Endothelial cell of umbilical vein (primary cell): ENCODE results near the gene FOXO4. TPM values are rescaled to one million over a fixed set of nuclear protein-coding genes. Genes with fewer than 3 reads are reported as not detected.

Source experiments
- BruUV-seq: library from RNA; stranded (reverse); fragments of 400-500 nt; replicated peaks from 2 replicates; lab custom pipeline; 2021; lab: Mats Ljungman, UMichigan
- CTCF ChIA-PET: fragments of 300-600, 350-600 bp; sonication (Branson Sonifier 250); formaldehyde crosslinking; loops from one replicate; lab custom pipeline; 2021; ENCODE audit warnings: antibody characterized with exemption, inconsistent platforms; lab: Charles Lee
- POLR2A ChIA-PET: fragments of 300-600, 350-600 bp; sonication (Branson Sonifier 250); formaldehyde crosslinking; loops from one replicate; lab custom pipeline; 2021; ENCODE audit warnings: antibody characterized with exemption, inconsistent platforms; lab: Charles Lee
- DNase-seq: peaks from one replicate; pipeline ENCODE4 v3.0.0-alpha.2; 2011; ENCODE audit warnings: low read depth, low spot score
- FAIRE-seq: peaks from 2 replicates; lab custom pipeline; 2011; peaks lifted over from hg19 to GRCh38; lab: Jason Lieb, UNC
- H2AFZ ChIP-seq: 2 replicates; pipeline ENCODE4 v1.6.0; 2012; ENCODE audit warnings: low read depth, low read length, control low read depth, inconsistent platforms
- H3K27ac ChIP-seq: 2 replicates; pipeline ENCODE4 v1.5.1; 2011; ENCODE audit warnings: low read depth, mild to moderate bottlenecking, control low read depth, low read length, moderate library complexity; ENCODE audit not compliant: insufficient read depth
- H3K27me3 ChIP-seq, 2 experiments: 2 replicates each; pipeline versions ENCODE4 v1.6.0 to v1.6.1; 2011; ENCODE audit warnings: low read length in 2 of 2, mixed read lengths in 1 of 2; ENCODE audit not compliant: control insufficient read depth in 2 of 2, insufficient read depth in 2 of 2
- H3K36me3 ChIP-seq, 2 experiments: 2 replicates in 1 of 2; 3 replicates in 1 of 2; pipeline ENCODE4 v1.5.1; 2011; ENCODE audit warnings: low read length in 2 of 2, mild to moderate bottlenecking in 1 of 2, moderate library complexity in 1 of 2; ENCODE audit not compliant: control insufficient read depth in 2 of 2, insufficient read depth in 2 of 2; ENCODE audit errors: extremely low read depth in 1 of 2
- H3K4me1 ChIP-seq: 3 replicates; pipeline ENCODE4 v1.5.1; 2011; ENCODE audit warnings: mild to moderate bottlenecking, low read length; ENCODE audit not compliant: control insufficient read depth, insufficient read depth; ENCODE audit errors: extremely low read depth
- H3K4me2 ChIP-seq: 2 replicates; pipeline ENCODE4 v1.6.1; 2011; ENCODE audit warnings: low read length, control low read depth, mixed read lengths; ENCODE audit not compliant: insufficient read depth
- H3K4me3 ChIP-seq, 3 experiments: fragments of 200-600 bp in 1 of 3; sonication (generic), shearing (Covaris generic) in 1 of 3; replicated peaks in 1 of 3; 2 replicates each; pipeline ENCODE4 v1.5.1; 2011 to 2016; ENCODE audit warnings: control low read depth in 3 of 3, low read length in 3 of 3, mild to moderate bottlenecking in 2 of 3, inconsistent platforms in 1 of 3, low read depth in 1 of 3, moderate library complexity in 1 of 3; ENCODE audit not compliant: insufficient read depth in 1 of 3
- H3K79me2 ChIP-seq: 2 replicates; pipeline ENCODE4 v1.6.0; 2012; ENCODE audit warnings: low read length, inconsistent platforms; ENCODE audit not compliant: control insufficient read depth, insufficient read depth
- H3K9ac ChIP-seq: replicated peaks from 2 replicates; pipeline ENCODE3; 2011; ENCODE audit warnings: low read length, control low read depth; ENCODE audit not compliant: insufficient read depth; ENCODE audit errors: extremely low read depth
- H3K9me1 ChIP-seq: replicated peaks from 3 replicates; pipeline ENCODE4 v1.6.0; 2011; ENCODE audit warnings: mild to moderate bottlenecking, low read length; ENCODE audit not compliant: control insufficient read depth, insufficient read depth; ENCODE audit errors: extremely low read depth
- H3K9me3 ChIP-seq: replicated peaks from 2 replicates; pipeline ENCODE4 v1.5.1; 2012; ENCODE audit warnings: low read length, inconsistent platforms; ENCODE audit not compliant: control insufficient read depth, insufficient read depth
- H4K20me1 ChIP-seq: replicated peaks from 2 replicates; pipeline ENCODE3; 2011; ENCODE audit warnings: mild to moderate bottlenecking, low read length; ENCODE audit not compliant: control insufficient read depth, insufficient read depth; ENCODE audit errors: extremely low read depth
- CTCF ChIP-seq, 2 donors: IDR thresholded peaks; 1 replicate in 1 of 2; 2 replicates in 1 of 2; pipeline ENCODE4 v1.5.1; 2011; ENCODE audit warnings: low read length in 2 of 2, mild to moderate bottlenecking in 2 of 2, moderate library complexity in 2 of 2, control low read depth in 1 of 2, inconsistent platforms in 1 of 2, low read depth in 1 of 2; ENCODE audit not compliant: insufficient read depth in 1 of 2; ENCODE audit errors: extremely low read depth in 1 of 2
- EZH2 ChIP-seq: IDR thresholded peaks from 2 replicates; pipeline ENCODE4 v1.6.1; 2012; ENCODE audit warnings: borderline replicate concordance, low read depth, mild to moderate bottlenecking, moderate library complexity, low read length, inconsistent platforms; ENCODE audit not compliant: severe bottlenecking
- FOS ChIP-seq: IDR thresholded peaks from 2 replicates; pipeline ENCODE4 v1.6.1; 2011; ENCODE audit warnings: mild to moderate bottlenecking, low read length, moderate library complexity, borderline replicate concordance; ENCODE audit not compliant: insufficient read depth
- GATA2 ChIP-seq: IDR thresholded peaks from 2 replicates; pipeline ENCODE4 v1.7.0; 2011; ENCODE audit warnings: low read depth, mild to moderate bottlenecking, moderate library complexity, mixed read lengths, low read length; ENCODE audit not compliant: insufficient read length, insufficient read depth
- JUN ChIP-seq: IDR thresholded peaks from 2 replicates; pipeline ENCODE4 v1.6.1; 2011; ENCODE audit warnings: borderline replicate concordance, low read depth; ENCODE audit not compliant: insufficient read length, insufficient read depth
- MAX ChIP-seq: IDR thresholded peaks from 2 replicates; pipeline ENCODE4 v1.6.1; 2011; ENCODE audit not compliant: insufficient read depth, insufficient read length
- MYC ChIP-seq: IDR thresholded peaks from one replicate; pipeline ENCODE4 v1.6.1; 2011; ENCODE audit warnings: mild to moderate bottlenecking, low read depth, low read length
- POLR2A ChIP-seq: IDR thresholded peaks from 2 replicates; pipeline ENCODE4 v1.6.1; 2012; ENCODE audit warnings: low read depth, mild to moderate bottlenecking, control low read depth, low read length
- POLR2AphosphoS5 ChIP-seq: IDR thresholded peaks from 2 replicates; pipeline ENCODE4 v1.6.1; 2012; ENCODE audit warnings: low read depth, mild to moderate bottlenecking, control low read depth, low read length, moderate library complexity; ENCODE audit not compliant: insufficient read depth
- dilution Hi-C: fragments of 300-500 bp; cut with MboI; formaldehyde crosslinking; loops from one replicate; pipeline ENCODE4 v1.15.0; 2019; ENCODE audit warnings: low sequenced_read_pairs; ENCODE audit not compliant: extremely low pct_ligation_motif_present
- intact Hi-C: fragments of 100-400 bp; cut with micrococcal nuclease; formaldehyde crosslinking; loops from one replicate; pipeline ENCODE4 v1.10.0; 2022
- polyA plus RNA-seq, 4 experiments: library from polyadenylated mRNA; depleted of rRNA in 3 of 4; stranded (reverse) in 3 of 4; unstranded in 1 of 4; fragments of >200 nt; gene quantifications; 2 replicates each; pipeline versions ENCODE4 v1.2.1 to v1.2.3, GENCODE V29; 2011 to 2012; ENCODE audit warnings: missing spikeins in 1 of 4
- total RNA-seq: library from RNA; stranded (reverse); gene quantifications from 2 replicates; pipeline ENCODE4 v1.2.3, GENCODE V29; 2021

FOXO4 gene
- total and polyA plus RNA-seq, 2 donors (not counting 3 experiments of a cell fraction or from before 2014, with no cell fraction given) = 4.7 to 11.0 TPM

GRCh38 chrX:71118985-71119535 is 23.4 kb downstream of the FOXO4 start:
- dilution Hi-C loops = no loop called here
- FAIRE-seq (peak; percentile 80), DNase-seq (peak; percentile 63)
- no peak for TF ChIP-seq EZH2
- no peak for TF ChIP-seq CTCF (IDR thresholded peaks at IDR 0.05; ENCODE audit: extremely low read depth in 1 of 2, insufficient read depth in 1 of 2, low read depth in 1 of 2, low read length in 2 of 2)
- no peak for TF ChIP-seq GATA2
- no peak for TF ChIP-seq POLR2AphosphoS5
- no peak for TF ChIP-seq FOS
- no peak for TF ChIP-seq MYC
- TF ChIP-seq MAX = no peak
- TF ChIP-seq JUN = no peak
- no peak for TF ChIP-seq POLR2A
- Histone ChIP-seq H3K9me1 (no peaks in the 10 kb centered on the region), H3K36me3 (peaks cover 0 to 26% of the 10 kb centered on the region in 2 experiments), H3K27ac (no peak overlapping the region), H3K4me3 (peak overlapping the region; percentile 46 to 54 (median 53)), H3K9ac (peak overlapping the region; percentile 82), H4K20me1 (no peaks in the 10 kb centered on the region), H3K79me2 (peaks cover 4% of the 10 kb centered on the region), H3K4me2 (peak overlapping the region; percentile 82), H3K9me3 (no peaks in the 10 kb centered on the region), H3K27me3 (no peaks in the 10 kb centered on the region), H2AFZ (peak overlapping the region; percentile 51), H3K4me1 (peaks cover 5% of the 10 kb centered on the region)
- CTCF ChIA-PET = interaction anchor here (0.7 to 2.3 kb wide), 6 partner anchors 10 to 37 kb away, joined by 3 to 10 read pairs (median 6); no protein-coding TSS in a partner anchor
- intact Hi-C loops = loop anchor here (1.0 to 10.0 kb wide), 5 partner anchors 9 to 124 kb away; partner anchors contain the start of gene SNX12
- POLR2A ChIA-PET = interaction anchor here (1.2 kb wide), 1 partner anchor 26 kb away, joined by 3 read pairs; the partner anchor contains the start of gene NLGN3
- BruUV-seq = no TSS peak
